HCT116 (cell line): ENCODE results near the gene TYMP. TPM values are rescaled to one million over a fixed set of nuclear protein-coding genes. Genes with fewer than 3 reads are reported as not detected.

Source experiments
- ATAC-seq: fragments of 200-7000 bp; cut with Tn5 transposase; 2 replicates; pipeline ENCODE4 v1.9.1; 2020; ENCODE audit warnings: mild to moderate bottlenecking, moderate library complexity
- BruUV-seq: library from RNA; stranded (reverse); fragments of 400-500 nt; replicated peaks from 2 replicates; lab custom pipeline; 2021; lab: Mats Ljungman, UMichigan
- CTCF ChIA-PET: fragments of 300-600 bp; sonication (Branson Sonifier 250); formaldehyde crosslinking; loops from one replicate; lab custom pipeline; 2021; ENCODE audit warnings: antibody characterized with exemption; lab: Charles Lee
- POLR2A ChIA-PET: fragments of 300-600, 350-600 bp; sonication (Branson Sonifier 250); formaldehyde crosslinking; loops from one replicate; lab custom pipeline; 2021; ENCODE audit warnings: antibody characterized with exemption; lab: Charles Lee
- RAD21 ChIA-PET, 2 experiments: fragments of 300-600 bp; sonication (Branson Sonifier 250); formaldehyde crosslinking; loops; one replicate each; lab custom pipeline; 2023; ENCODE audit warnings: low total read pairs in 2 of 2; ENCODE audit not compliant: uncharacterized antibody in 2 of 2, unreplicated experiment in 2 of 2, low non-redundant PET in 1 of 2; lab: Charles Lee
- DNase-seq: peaks from one replicate; pipeline ENCODE4 v3.0.0-alpha.2; 2010; ENCODE audit warnings: low read depth, low spot score
- H2AFZ ChIP-seq: fragments of 200-600 bp; shearing (Covaris generic), sonication (generic); 2 replicates; pipeline ENCODE4 v1.6.1; 2017; ENCODE audit warnings: low read depth, mixed run types, mixed read lengths, antibody characterized with exemption, low read length; ENCODE audit not compliant: poor library complexity, severe bottlenecking
- H3K27ac ChIP-seq: 2 replicates; pipeline ENCODE4 v1.5.1; 2012; ENCODE audit warnings: low read depth, low read length
- H3K27me3 ChIP-seq: fragments of 200-600 bp; sonication (generic); 2 replicates; pipeline ENCODE4 v1.6.1; 2016; ENCODE audit warnings: mixed run types, low read length, mixed read lengths; ENCODE audit not compliant: insufficient read depth
- H3K36me3 ChIP-seq, 2 experiments: fragments of 200-500 bp in 1 of 2; fragments of 200-600 bp in 1 of 2; sonication (Bioruptor generic) in 1 of 2; sonication (generic) in 1 of 2; 2 replicates each; pipeline versions ENCODE4 v1.5.1 to v1.6.1; 2014 to 2016; ENCODE audit warnings: low read length in 2 of 2, inconsistent platforms in 1 of 2, mixed read lengths in 1 of 2, mixed run types in 1 of 2; ENCODE audit not compliant: insufficient read depth in 2 of 2, control insufficient read depth in 1 of 2
- H3K4me1 ChIP-seq, 2 experiments: fragments of 200-600 bp in 1 of 2; sonication (generic) in 1 of 2; 2 replicates each; pipeline versions ENCODE4 v1.5.1 to v1.6.1; 2012 to 2017; ENCODE audit warnings: low read length in 2 of 2, inconsistent platforms in 1 of 2, mild to moderate bottlenecking in 1 of 2, mixed read lengths in 1 of 2, mixed run types in 1 of 2, moderate library complexity in 1 of 2; ENCODE audit not compliant: insufficient read depth in 2 of 2, control insufficient read depth in 1 of 2
- H3K4me2 ChIP-seq: fragments of 200-600 bp; sonication (generic); 2 replicates; pipeline ENCODE4 v1.6.1; 2017; ENCODE audit warnings: mixed run types, low read length, mixed read lengths
- H3K4me3 ChIP-seq, 2 experiments: fragments of 200-600 bp in 1 of 2; sonication (generic) in 1 of 2; replicated peaks in 1 of 2; 2 replicates each; pipeline ENCODE4 v1.5.1; 2011 to 2016; ENCODE audit warnings: low read length in 2 of 2, control low read depth in 1 of 2, low read depth in 1 of 2, mild to moderate bottlenecking in 1 of 2, mixed read lengths in 1 of 2, mixed run types in 1 of 2
- H3K79me2 ChIP-seq: fragments of 200-600 bp; sonication (generic); 2 replicates; pipeline ENCODE4 v1.6.1; 2017; ENCODE audit warnings: mild to moderate bottlenecking, mixed run types, low read length, moderate library complexity, mixed read lengths; ENCODE audit not compliant: insufficient read depth
- H3K9ac ChIP-seq: fragments of 200-600 bp; sonication (generic); 2 replicates; pipeline ENCODE4 v1.6.1; 2016; ENCODE audit warnings: low read length, mixed read lengths
- H3K9me2 ChIP-seq: fragments of 200-600 bp; sonication (generic), shearing (Covaris generic); 2 replicates; pipeline ENCODE4 v1.6.1; 2017; ENCODE audit warnings: mixed run types, mild to moderate bottlenecking, moderate library complexity; ENCODE audit not compliant: insufficient read depth
- H3K9me3 ChIP-seq, 2 experiments: fragments of 200-500 bp in 1 of 2; fragments of 200-600 bp in 1 of 2; sonication (Bioruptor generic) in 1 of 2; sonication (generic) in 1 of 2; 2 replicates each; pipeline ENCODE4 v1.6.1; 2014 to 2017; ENCODE audit warnings: low read length in 2 of 2, mixed read lengths in 2 of 2, inconsistent platforms in 1 of 2, low read depth in 1 of 2, mild to moderate bottlenecking in 1 of 2, mixed run types in 1 of 2, moderate library complexity in 1 of 2; ENCODE audit not compliant: control insufficient read depth in 1 of 2, insufficient read depth in 1 of 2
- H4K20me1 ChIP-seq: fragments of 200-600 bp; sonication (generic), shearing (Covaris generic); 2 replicates; pipeline ENCODE4 v1.6.1; 2017; ENCODE audit warnings: mixed run types, mild to moderate bottlenecking, moderate library complexity; ENCODE audit not compliant: insufficient read depth
- CEBPB ChIP-seq: IDR thresholded peaks from 2 replicates; pipeline ENCODE4 v1.6.1; 2012; ENCODE audit warnings: low read depth
- CTCF ChIP-seq, 3 experiments: fragments of 200-600 bp in 1 of 3; sonication (generic) in 1 of 3; IDR thresholded peaks in 2 of 3; conservative IDR thresholded peaks in 1 of 3; 2 replicates each; pipeline ENCODE4 v1.5.1; 2012 to 2017; ENCODE audit warnings: low read depth in 2 of 3, low read length in 2 of 3, antibody characterized with exemption in 1 of 3, borderline replicate concordance in 1 of 3, control low read depth in 1 of 3, mild to moderate bottlenecking in 1 of 3, mixed read lengths in 1 of 3, mixed run types in 1 of 3, moderate library complexity in 1 of 3; ENCODE audit not compliant: insufficient read depth in 1 of 3
- EGR1 ChIP-seq: IDR thresholded peaks from 2 replicates; pipeline ENCODE4 v1.6.1; 2012; ENCODE audit warnings: low read depth
- ELF1 ChIP-seq: IDR thresholded peaks from 2 replicates; pipeline ENCODE4 v1.6.1; 2012; ENCODE audit warnings: low read depth, borderline replicate concordance
- JUND ChIP-seq: IDR thresholded peaks from 2 replicates; pipeline ENCODE4 v1.6.1; 2012
- SIN3A ChIP-seq: IDR thresholded peaks from 2 replicates; pipeline ENCODE4 v1.6.1; 2012; ENCODE audit warnings: low read depth
- SP1 ChIP-seq: IDR thresholded peaks from 2 replicates; pipeline ENCODE4 v1.6.1; 2012; ENCODE audit warnings: low read depth
- SRF ChIP-seq: IDR thresholded peaks from 2 replicates; pipeline ENCODE4 v1.6.1; 2012; ENCODE audit warnings: low read depth
- ZFX ChIP-seq: fragments of 450-650 bp; IDR thresholded peaks from 2 replicates; pipeline ENCODE4 v1.6.1; 2017
- ZNF274 ChIP-seq: fragments of 200-500 bp; sonication (Bioruptor generic); IDR thresholded peaks from 2 replicates; pipeline ENCODE4 v1.6.1; 2014; ENCODE audit warnings: mild to moderate bottlenecking, low read depth, low read length, inconsistent platforms
- intact Hi-C: fragments of 100-400 bp; cut with micrococcal nuclease; formaldehyde crosslinking; loops from 2 replicates; pipeline ENCODE4 v1.10.0; 2022
- total RNA-seq: library from RNA; stranded (reverse); gene quantifications from one replicate; pipeline ENCODE4 v1.2.1, GENCODE V29; 2021; ENCODE audit not compliant: unreplicated experiment

The TYMP gene
- total RNA-seq, 1 experiment from 2014 or later = 43.2 TPM

GRCh38 chr22:50574383-50574755 lies 44.6 kb upstream of the TYMP start (continued):
- TF ChIP-seq CEBPB = no peak
- no peak for TF ChIP-seq CTCF (IDR thresholded peaks at IDR 0.05 in 2 of 3, conservative IDR thresholded peaks at IDR 0.05 in 1 of 3; ENCODE audit: borderline replicate concordance in 1 of 3, insufficient read depth in 1 of 3, low read depth in 2 of 3, low read length in 2 of 3)

- intact Hi-C loops = no loop called here
- H2AFZ ChIP-seq = no peak overlapping the region
- peaks cover 0 to 5% of the 10 kb centered on the region in 2 experiments; a peak in 2 of 4 replicates for H3K36me3 ChIP-seq
- H4K20me1 ChIP-seq = no peaks in the 10 kb centered on the region
- H3K27ac ChIP-seq = no peak overlapping the region
- peaks cover 0 to 3% of the 10 kb centered on the region in 2 experiments; a peak in 1 of 4 replicates for H3K4me1 ChIP-seq
- ChIA-PET CTCF (interaction anchor here (1.2 to 2.8 kb wide), 2 partner anchors 11 to 47 kb away, joined by 6 to 16 read pairs; partner anchors contain the start of gene SYCE3), RAD21 (no interaction called here), POLR2A (no interaction called here)
- H3K9ac ChIP-seq = no peak overlapping the region
- DNase-seq (no peak), ATAC-seq (no peak)
- no peaks in the 10 kb centered on the region for H3K9me3 ChIP-seq
- no peak for TF ChIP-seq ZNF274
- no peak for TF ChIP-seq CEBPB
- TF ChIP-seq ELF1 = no peak
- no peak for TF ChIP-seq ZFX
- no peak for TF ChIP-seq EGR1
- no peak for TF ChIP-seq SIN3A
- no peak for TF ChIP-seq JUND
- TF ChIP-seq SRF = no peak
- TF ChIP-seq SP1 = no peak
- H3K4me2 ChIP-seq = no peak overlapping the region
- H3K4me3 ChIP-seq = no peak overlapping the region
- H3K79me2 ChIP-seq = no peaks in the 10 kb centered on the region
- no peaks in the 10 kb centered on the region for H3K9me2 ChIP-seq
- H3K27me3 ChIP-seq = no peaks in the 10 kb centered on the region
- BruUV-seq = no TSS peak
Observed at GRCh38 chr22:50573491-50574382, 43.9 kb upstream of the TYMP start.
